Lung (tissue), 12 donors: ENCODE data around the gene TRPM2. TPM values are rescaled to one million over a fixed set of nuclear protein-coding genes. Genes with fewer than 3 reads are reported as not detected.
A peak's percentile ranks its signal among the peaks of the same experiment; 100 is the strongest.

Experiments used
- ATAC-seq: fragments of 200-7000 bp; cut with Tn5 transposase; one replicate; pipeline ENCODE4 v1.9.1; 2020; ENCODE audit warnings: moderate number of reproducible peaks; ENCODE audit not compliant: insufficient read depth, low FRiP score
- DNase-seq, 3 donors: peaks; one replicate each; pipeline ENCODE4 v3.0.0-alpha.2; 2013 to 2017
- H3K27ac ChIP-seq, 2 donors: one replicate each; pipeline ENCODE4 v1.5.1; 2013; ENCODE audit warnings: mild to moderate bottlenecking in 2 of 2, moderate library complexity in 2 of 2, control low read depth in 1 of 2, inconsistent platforms in 1 of 2, low read depth in 1 of 2, low read length in 1 of 2
- H3K27me3 ChIP-seq, 3 donors: one replicate each; pipeline ENCODE4 v1.5.1; 2013; ENCODE audit warnings: low read length in 2 of 3; ENCODE audit not compliant: control insufficient read depth in 3 of 3, insufficient read depth in 3 of 3
- H3K36me3 ChIP-seq, 4 donors: one replicate each; pipeline ENCODE4 v1.5.1; 2013; ENCODE audit warnings: low read length in 4 of 4, mild to moderate bottlenecking in 1 of 4, moderate library complexity in 1 of 4; ENCODE audit not compliant: control insufficient read depth in 4 of 4, insufficient read depth in 4 of 4
- H3K4me1 ChIP-seq, 5 donors: one replicate each; pipeline ENCODE4 v1.5.1; 2013; ENCODE audit warnings: low read length in 5 of 5, mild to moderate bottlenecking in 2 of 5, moderate library complexity in 1 of 5; ENCODE audit not compliant: control insufficient read depth in 5 of 5, insufficient read depth in 5 of 5
- H3K4me3 ChIP-seq: one replicate; pipeline ENCODE4 v1.5.1; 2013; ENCODE audit warnings: mild to moderate bottlenecking, control low read depth, moderate library complexity
- H3K9ac ChIP-seq, 2 donors: one replicate each; pipeline ENCODE4 v1.5.1; 2013; ENCODE audit warnings: low read length in 2 of 2, control low read depth in 1 of 2; ENCODE audit not compliant: insufficient read depth in 1 of 2
- H3K9me3 ChIP-seq, 4 donors: one replicate each; pipeline ENCODE4 v1.5.1; 2013; ENCODE audit warnings: low read length in 3 of 4, mild to moderate bottlenecking in 1 of 4, moderate library complexity in 1 of 4; ENCODE audit not compliant: control insufficient read depth in 4 of 4, insufficient read depth in 3 of 4
- CTCF ChIP-seq: IDR thresholded peaks from 2 replicates; pipeline ENCODE4 v1.5.1; 2012; ENCODE audit warnings: mild to moderate bottlenecking; ENCODE audit errors: control extremely low read depth, extremely low read depth
- WGBS, 2 donors: extraction: QIAGEN DNeasy Blood & Tissue Kit; methylation state at CpG; one replicate each; pipeline ENCODE4 v1.1.7; 2013; 5-methylcytosine and 5-hydroxymethylcytosine counted together
- polyA plus RNA-seq, 2 donors: library from polyadenylated mRNA; stranded (reverse); fragments of 200-250 nt; gene quantifications; one replicate each; pipeline ENCODE4 v1.2.1, GENCODE V29; 2013
- total RNA-seq, 2 donors: library from RNA; depleted of rRNA in 1 of 2; stranded (reverse); fragments of >200 nt in 1 of 2; gene quantifications; one replicate each; pipeline ENCODE4 v1.2.1, GENCODE V29; 2014 to 2021
- donor health status: control.
- donor health status: control.
- donor health status: Bipolar disorder and iron deficiency.
- donor health status: healthy.
- donor health status: DM: yes; HTN: yes; CAD: no.

The TRPM2 gene
- total and polyA plus RNA-seq, 4 donors, result 5.9 to 26.2 (median 10.3) TPM

GRCh38 chr21:44425895-44426662 is 72.7 kb downstream of the TRPM2 start:
- no peak overlapping the region for H3K27ac ChIP-seq
- H3K9ac ChIP-seq, result no peak overlapping the region
- TF ChIP-seq CTCF, result no peak
- no peaks in the 10 kb centered on the region for H3K4me1 ChIP-seq
- H3K4me3 ChIP-seq, result no peak overlapping the region
- 82 to 92% methylated on average over 13 of the region's 13 CpGs for WGBS, 2 donors
- DNase-seq, result peak in 1 of 3 donors; percentile 8
- no peaks in the 10 kb centered on the region for H3K9me3 ChIP-seq
- H3K27me3 ChIP-seq, result no peaks in the 10 kb centered on the region
- ATAC-seq, result no peak
- no peaks in the 10 kb centered on the region for H3K36me3 ChIP-seq

GRCh38 chr21:44426663-44427191 is 73.3 kb downstream of the TRPM2 start:
- no peak for TF ChIP-seq CTCF
- no peaks in the 10 kb centered on the region for H3K4me1 ChIP-seq
- no peak overlapping the region for H3K9ac ChIP-seq
- no peak for ATAC-seq
- H3K4me3 ChIP-seq, result no peak overlapping the region
- no peaks in the 10 kb centered on the region for H3K27me3 ChIP-seq
- no peaks in the 10 kb centered on the region for H3K36me3 ChIP-seq
- no peak overlapping the region for H3K27ac ChIP-seq
- peaks cover 0 to under 1% (median 0%) of the 10 kb centered on the region in 4 donors for H3K9me3 ChIP-seq
- no peak for DNase-seq
- WGBS, 2 donors, result 82 to 84% methylated on average over 20 to 21 of the region's 21 CpGs

GRCh38 chr21:44427241-44428120 is 74.1 kb downstream of the TRPM2 start:
- 91 to 92% methylated on average over 28 of the region's 28 CpGs for WGBS, 2 donors
- Histone ChIP-seq H3K4me3 (no peak overlapping the region), H3K27ac (no peak overlapping the region), H3K36me3 (no peaks in the 10 kb centered on the region), H3K9ac (no peak overlapping the region), H3K9me3 (peaks cover 0 to 2% (median 0%) of the 10 kb centered on the region in 4 donors), H3K4me1 (no peaks in the 10 kb centered on the region), H3K27me3 (no peaks in the 10 kb centered on the region)
- TF ChIP-seq CTCF, result no peak
- ATAC-seq (no peak), DNase-seq (no peak)
